Ureter (tissue), 1 donor: ENCODE data around the gene CR1. TPM values are rescaled to one million over a fixed set of nuclear protein-coding genes. Genes with fewer than 3 reads are reported as not detected.
"Not testable (repeated sequence)": the region's sequence is repeated elsewhere in the genome, so short reads cannot be mapped to it uniquely, and the experiment has no call there.

Source experiments
- DNase-seq: peaks from one replicate; pipeline ENCODE4 v3.0.0-alpha.2; 2020; ENCODE audit warnings: low spot score
- total RNA-seq: library from RNA; stranded (reverse); gene quantifications from one replicate; pipeline ENCODE4 v1.2.4, GENCODE V29; 2023
- donor health status: DM: yes; HTN: yes; CAD: no.

The CR1 gene
- total RNA-seq = 3.1 TPM

DNA sequence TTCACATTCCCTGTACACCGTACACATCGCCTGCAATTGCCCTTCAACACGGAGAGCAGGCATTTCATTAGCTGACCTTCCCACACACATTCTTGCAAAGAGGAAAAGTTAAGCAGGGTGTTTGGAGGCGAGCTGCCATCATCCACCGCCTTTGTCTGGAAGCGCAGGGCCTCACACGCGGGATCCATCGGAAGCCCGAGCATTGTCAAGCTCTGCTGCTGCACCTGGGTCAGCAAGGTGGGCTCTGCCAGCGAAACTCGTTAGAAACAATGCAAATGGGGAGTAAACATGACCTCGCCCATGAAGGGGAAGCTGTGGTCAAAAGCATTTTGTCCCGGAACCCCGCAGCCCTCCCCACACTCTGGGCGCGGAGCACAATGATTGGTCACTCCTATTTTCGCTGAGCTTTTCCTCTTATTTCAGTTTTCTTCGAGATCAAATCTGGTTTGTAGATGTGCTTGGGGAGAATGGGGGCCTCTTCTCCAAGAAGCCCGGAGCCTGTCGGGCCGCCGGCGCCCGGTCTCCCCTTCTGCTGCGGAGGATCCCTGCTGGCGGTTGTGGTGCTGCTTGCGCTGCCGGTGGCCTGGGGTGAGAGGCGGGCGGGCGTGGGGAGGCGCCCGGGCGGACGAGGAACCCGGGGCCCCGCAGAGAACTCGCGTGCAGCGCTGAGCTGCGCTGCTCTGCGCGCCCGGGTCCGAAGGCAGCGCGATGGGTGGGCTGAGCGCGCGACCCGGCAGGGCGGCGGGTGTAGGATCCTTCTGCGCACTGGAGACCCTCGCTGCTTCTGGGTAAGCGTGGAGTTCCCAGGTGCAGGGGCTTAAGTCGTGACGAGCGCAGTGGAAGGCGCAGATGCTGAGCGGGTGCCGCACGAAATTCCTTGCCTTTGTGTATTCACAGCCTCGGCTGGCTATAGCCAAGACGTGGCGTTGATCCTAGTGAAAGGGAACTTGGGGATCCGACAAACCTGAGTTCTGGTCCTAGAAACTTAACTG lies at the start of gene CR1:
Gene CR1 (plus strand): TSS at position 357 of the 992 bp plus-strand sequence. CDS start 111 bp downstream, at position 468.
- no peak for DNase-seq

DNA sequence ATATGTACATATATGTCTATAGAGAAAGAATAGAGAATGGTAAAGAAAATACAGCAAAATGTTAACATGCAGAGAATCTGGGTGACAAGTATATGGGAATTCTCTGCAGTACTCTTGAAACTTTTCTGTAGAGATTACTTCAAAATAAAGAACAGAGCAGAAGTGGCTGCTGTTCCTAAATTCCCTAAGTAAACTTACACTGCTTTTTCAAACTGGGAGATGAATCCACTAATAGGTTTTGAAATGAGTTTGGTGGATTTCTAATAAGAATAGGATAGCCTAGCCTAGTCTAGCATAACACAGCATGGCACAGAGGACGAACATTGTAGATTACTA lies 42.3 kb upstream of the CR1 start:
- DNase-seq = no peak

DNA sequence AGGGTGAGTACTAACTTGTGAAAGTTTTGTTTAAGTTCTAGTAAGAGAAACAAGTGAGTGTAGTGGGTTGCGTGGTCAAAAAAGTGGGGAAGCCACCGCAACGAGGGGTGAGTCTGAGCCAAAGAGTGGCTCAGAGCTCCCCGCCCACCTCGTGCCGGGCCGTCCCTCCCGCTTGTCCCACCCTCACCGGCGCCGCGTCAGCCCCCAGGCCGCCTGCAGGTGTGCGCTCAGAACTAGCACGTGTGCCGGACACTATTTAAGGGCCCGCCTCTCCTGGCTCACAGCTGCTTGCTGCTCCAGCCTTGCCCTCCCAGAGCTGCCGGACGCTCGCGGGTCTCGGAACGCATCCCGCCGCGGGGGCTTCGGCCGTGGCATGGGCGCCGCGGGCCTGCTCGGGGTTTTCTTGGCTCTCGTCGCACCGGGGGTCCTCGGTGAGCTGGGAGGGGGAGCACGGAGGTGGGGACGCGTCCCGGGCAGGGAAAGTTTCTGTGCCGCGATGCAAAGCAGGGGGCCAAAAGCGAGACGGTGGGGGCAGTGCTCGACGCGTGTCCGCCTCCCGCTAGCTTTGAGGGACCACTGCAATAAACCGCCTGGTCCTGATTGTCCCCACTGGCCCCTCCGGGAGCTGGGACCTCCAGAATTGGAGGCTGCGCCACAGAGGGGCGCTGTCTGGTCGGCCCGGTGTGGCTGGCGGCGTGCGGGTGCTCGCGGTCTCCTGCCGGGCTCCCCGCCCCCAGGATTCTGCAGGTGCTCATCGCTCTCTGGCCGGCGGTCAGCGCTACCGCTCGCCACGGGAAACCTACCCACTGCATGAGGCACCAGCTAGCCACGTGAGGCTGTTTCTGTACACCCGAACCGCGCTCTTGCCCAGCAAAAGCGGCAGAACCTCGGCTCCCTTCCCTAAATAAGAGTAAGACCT lies 41.7 kb upstream of the CR1 start, which contains the start of gene CR2:
Gene CR2 (plus strand): TSS at position 283 of the 919 bp plus-strand sequence. CDS start 91 bp downstream, at position 374.
- DNase-seq = peak; percentile 54

DNA sequence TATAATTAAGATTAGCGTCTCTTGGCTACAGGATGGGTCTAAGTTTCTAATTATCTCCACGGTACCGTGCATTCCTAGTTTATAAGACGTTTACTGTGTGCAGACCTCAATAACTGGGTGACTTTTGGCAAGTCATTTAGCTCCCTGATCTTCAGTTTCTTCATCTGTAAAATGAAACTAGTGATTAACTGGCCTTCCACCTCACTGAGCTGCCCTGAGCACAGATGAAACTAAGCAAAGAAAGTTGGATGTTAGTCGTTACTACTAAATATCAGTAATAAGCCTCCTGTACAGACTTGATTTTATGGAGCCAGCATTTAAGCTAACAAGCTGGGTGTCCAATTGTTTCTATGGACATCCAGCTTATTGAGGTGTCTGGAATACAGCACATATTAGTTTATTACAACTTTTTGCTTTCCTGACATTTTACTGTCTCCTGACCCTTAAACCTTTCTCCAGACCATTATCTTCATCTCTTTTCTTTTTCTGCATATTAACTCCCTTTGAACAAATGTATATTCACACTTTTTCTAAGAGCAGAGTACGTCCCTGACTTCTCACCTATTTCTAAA lies 40.7 kb upstream of the CR1 start:
- DNase-seq = no peak

DNA sequence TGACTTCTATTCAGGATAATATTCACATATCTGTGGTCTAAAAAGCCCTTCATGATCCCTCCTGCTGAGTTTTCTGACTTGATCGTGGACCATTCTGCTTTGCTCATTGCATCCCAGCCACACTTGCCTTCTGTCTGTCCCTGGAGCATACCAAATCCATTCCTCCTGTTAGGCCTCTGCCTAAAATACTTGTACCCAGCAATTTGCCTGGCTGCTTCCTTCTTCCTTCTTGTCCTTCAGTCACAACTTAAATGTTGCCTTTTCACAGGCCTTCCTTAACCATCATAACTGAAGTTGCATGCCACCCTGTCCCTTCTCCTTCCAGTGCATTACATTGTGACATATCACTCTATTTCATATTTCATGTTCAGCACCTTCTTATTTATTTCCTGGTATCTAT lies 37.5 kb upstream of the CR1 start:
- DNase-seq = no peak

DNA sequence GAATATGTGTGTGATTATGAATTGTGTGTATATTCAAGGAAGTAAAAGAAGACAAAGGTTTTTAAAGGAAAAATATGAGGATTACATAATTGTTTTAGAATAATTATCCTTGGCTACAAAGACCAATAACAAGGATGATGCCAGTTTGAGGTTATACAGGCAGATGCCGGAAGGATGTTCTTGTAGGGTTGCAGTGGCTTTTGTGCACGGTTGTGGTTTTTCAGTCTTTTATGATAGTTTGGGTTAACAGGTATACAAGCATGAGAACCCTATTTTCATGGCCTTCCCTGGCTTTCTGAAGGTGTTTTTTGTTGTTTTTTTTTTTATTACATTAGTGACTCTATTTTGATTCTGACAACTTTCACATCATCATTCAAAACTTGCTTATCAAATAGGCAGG lies 36.9 kb upstream of the CR1 start:
- DNase-seq = no peak

DNA sequence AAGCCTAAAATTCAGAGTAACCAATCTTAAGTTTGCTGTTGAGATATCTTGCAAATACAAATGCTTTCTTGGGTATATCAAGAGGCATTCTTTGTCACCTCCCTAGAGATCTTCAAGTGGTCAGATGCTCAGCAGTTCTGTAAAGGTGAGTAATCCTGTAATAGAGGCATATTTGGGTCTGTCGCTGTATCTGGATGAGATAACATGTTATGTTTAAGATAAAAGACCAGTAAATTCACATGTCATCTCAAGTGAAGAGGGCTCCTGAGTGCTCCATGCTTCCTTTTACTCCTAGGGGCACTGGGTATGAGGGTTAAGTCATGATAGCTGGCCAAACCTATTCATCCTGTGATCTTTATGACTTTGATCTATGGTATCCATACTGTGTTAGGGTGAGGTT lies 34.3 kb upstream of the CR1 start:
- no peak for DNase-seq

DNA sequence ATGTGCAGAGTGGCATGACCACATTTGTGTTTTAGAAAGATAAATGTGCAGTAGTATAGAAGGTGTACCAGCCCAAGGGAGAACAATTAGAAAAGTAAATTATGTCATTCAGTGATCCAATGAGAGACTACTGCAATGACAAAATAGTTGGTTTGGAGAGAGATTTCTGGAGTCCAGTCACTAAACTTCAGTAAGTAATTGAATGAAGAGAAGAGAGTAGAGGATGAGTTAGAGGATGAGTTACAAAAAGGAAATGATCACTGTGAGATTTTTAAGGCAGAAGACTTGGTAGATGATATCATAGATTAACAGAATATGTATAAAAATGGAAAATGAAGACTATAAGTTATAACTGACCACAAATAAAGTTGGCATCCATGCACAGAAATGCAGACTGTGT lies 33.4 kb upstream of the CR1 start:
- DNase-seq = no peak

DNA sequence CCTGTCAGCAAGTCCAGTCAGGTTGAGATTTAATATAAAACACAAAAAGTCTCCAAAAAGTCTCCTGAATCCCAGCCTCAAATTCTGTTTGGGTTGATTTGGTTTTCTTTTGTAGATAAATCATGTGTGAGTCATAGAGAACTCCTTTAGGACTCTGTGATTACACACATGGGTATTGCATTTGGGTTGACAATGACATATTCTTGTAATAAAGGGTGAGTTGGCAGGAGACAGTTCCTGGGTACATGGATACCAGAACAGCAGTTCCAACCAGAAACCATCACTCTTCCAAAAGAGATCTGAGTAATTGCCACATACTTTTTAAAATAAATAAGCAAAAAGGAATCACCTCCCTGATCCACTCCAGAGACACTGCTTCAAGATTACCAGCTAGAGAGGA lies 32.9 kb upstream of the CR1 start:
- DNase-seq = no peak

DNA sequence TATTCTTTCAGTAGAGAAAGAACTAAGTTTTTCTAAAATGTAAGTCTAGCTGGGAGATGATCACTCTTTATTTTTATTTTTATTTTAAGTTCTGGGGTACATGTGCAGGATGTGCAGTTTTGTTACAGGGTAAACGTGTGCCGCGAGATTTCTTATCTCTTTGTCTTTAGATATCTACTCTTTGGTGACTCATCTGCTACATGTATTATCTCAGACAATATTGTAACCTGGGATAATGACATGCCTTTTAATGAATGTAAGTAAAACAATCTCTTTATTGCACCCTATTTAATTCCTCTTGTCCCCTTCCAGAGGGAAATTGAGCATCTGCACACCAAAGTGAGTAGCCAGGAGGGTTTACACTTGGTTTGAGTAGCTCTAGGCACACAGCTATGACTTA lies 32.4 kb upstream of the CR1 start:
- DNase-seq = no peak

DNA sequence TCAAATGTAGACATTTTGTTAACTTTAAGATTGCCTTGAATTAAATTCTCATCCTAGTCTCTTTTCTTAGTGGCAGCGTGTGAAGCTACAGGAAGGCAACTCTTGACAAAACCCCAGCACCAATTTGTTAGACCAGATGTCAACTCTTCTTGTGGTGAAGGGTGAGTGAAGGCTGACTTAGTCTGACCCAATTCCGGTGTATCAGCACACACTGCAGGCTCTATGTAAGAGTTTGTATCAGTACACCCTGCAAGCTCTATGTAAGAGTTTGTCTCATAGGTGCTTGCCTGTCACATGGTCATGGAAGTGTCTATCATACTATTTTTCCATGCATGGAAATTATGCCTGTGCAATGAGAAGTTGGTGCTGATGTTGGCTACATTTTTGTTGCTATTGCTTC lies 25.0 kb upstream of the CR1 start:
- no peak for DNase-seq

DNA sequence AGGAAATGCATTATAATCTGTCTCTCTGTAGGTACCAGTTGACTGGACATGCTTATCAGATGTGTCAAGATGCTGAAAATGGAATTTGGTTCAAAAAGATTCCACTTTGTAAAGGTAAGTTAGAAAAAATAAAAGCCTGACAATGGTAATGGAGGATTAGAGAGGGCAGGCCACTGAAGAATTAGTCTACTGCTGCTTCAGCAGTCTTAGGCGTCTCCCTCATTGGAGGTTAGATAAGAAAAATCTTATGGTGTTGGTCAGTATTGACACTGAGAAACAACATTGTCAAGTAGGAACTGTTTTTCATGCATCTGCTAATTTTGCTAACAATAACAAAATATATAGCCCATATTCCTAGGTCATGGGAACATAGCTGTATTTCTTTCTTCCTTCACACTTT lies 21.7 kb upstream of the CR1 start:
- DNase-seq = no peak

DNA sequence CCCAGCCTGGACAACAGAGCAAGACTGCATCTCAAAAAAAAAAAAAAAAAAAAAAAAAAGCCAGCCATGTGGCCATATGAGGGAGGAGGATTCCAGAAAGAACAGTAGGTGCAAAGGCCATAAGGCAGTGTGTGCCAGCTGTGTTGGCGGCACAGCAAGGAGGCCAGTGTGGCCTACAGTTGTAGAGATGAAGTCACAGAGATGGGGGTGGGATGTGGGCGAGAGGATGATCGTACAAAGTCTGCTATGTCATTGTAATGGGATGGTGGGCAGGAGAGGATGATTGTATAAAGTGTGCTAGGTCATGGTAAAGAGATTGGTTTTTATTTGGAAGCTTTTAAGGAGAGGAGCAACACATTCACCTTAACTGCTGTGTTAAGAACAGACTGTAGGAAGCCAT lies 9.8 kb upstream of the CR1 start:
- no peak for DNase-seq

DNA sequence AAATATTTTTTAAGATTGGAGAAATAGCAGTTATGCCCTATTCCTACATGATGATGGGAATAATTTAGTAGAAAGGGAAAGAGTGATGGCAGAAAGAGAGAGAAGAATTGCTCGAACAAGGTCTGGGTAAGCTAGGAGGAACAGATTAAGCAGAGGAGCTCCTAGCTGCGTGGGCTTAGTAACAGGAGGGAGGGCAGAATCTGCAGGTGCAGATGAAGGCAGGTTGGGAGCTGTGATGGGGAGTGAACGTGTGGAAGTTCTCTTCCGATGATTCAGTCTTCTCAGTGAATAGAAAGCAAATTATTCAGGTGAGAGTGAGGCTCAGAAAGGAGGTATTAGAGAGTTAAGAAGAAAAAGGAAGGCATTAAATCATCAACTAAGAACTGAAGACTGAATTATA lies 8.3 kb upstream of the CR1 start:
- no peak for DNase-seq

DNA sequence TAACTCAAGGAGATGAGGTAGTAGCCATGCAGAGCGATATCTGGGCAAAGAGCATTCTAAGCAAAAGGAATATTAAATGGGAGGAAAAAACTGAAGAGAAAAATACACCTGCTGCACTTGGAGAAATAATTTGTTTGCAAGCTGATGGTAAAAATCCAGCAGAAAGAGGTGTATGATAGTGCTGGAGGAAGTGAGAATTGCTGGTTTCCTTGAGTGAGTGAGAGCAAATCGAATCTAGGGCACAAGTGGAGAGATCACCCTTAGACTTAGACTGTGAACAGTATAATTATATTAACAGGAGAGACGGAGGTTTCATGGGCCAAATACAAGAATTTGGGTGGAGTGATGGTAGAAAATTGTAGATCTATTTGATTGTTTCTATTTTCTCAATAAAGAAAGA lies 2.7 kb upstream of the CR1 start:
- no peak for DNase-seq

DNA sequence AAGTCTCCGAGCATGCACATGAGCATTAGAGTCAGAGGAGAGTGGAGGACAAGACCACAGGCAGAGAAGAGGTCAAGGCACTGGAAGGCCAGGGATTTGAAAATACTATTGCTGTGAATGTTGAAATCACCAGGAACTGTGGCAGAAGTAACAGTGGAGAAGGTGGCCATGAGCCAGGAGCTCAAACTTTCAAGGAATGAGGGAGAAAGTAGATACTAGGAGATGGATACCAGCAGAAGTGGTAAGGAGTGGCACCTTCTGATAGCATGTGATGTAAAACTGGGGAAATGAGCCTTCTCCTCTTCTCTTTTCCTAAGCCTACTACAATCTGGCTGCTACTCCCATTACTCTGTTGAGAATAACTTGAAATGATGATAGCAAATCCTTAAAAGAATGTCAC lies 1.8 kb upstream of the CR1 start:
- DNase-seq = no peak

DNA sequence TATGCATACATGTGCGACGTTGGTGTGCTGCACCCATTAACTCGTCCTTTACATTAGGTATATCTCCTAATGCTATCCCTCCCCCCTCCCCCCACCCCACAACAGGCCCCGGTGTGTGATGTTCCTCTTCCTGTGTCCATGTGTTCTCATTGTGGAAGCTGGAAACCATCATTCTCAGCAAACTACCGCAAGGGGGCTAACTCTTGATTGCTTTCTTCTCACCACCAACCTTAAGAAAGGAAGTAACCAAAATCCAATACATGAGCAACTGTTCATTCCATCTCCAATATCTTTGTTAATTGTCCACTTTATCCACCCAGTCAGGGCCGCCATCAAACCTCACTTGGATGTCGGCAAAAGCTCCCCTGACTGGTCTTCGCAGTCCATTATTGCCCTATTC lies 676 bp upstream of the CR1 start:
- not testable (repeated sequence) for DNase-seq

DNA sequence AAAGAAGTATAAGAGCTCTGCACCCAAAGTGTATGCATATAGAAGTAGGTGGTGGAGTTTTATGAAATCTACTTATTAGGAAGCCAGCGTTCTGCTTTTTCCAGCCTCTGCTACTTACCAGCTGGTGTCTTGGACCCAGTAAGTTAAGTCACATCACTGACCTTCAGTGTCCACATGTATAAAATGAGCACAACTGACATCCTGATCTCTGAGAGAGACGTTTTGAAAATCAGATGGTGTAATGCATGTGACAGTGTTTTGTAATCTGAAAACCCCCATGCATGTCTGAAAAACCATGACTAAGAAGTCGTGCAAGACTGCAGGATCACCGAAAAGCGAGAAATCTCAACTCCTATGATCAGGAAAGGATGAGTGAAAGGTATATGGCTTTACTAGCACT lies 2.0 kb downstream of the CR1 start:
- no peak for DNase-seq

DNA sequence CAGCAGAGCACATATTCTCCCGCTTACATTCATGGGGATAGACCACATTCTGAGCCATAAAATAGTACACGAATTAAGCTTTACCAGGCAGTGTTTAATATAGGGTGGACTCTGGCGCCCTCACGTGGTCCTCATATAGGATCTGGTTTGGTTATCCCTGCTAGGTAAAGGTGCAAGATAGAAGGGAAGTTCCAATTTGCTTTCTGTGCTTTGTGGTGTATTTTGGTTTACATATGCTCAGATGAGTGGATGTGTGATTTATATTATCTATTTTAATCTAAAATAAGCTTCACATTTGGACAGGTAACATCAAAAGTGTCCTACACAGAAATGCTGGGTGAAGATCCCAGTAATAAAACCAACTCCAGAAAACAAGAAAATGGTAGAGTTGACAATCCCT lies 3.6 kb downstream of the CR1 start:
- peak; percentile 59 for DNase-seq

DNA sequence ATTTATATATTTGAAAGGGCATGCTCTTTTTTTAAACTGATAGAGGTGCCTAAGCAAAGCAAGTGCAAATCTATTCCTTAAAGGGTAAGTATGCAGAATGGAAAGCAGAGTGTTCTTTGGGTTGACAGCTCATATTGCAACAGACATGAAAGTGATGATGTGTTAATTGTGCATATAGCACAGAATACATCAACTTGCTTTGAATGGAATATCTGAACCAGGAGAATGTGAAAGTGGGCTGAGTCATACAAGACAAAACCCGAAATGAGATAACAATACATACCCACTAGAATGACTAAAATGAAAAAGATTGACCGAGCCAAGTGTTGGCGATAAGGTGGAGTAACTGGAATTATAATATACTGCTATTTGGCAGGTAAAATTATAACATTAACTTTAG lies 4.3 kb downstream of the CR1 start:
- no peak for DNase-seq

DNA sequence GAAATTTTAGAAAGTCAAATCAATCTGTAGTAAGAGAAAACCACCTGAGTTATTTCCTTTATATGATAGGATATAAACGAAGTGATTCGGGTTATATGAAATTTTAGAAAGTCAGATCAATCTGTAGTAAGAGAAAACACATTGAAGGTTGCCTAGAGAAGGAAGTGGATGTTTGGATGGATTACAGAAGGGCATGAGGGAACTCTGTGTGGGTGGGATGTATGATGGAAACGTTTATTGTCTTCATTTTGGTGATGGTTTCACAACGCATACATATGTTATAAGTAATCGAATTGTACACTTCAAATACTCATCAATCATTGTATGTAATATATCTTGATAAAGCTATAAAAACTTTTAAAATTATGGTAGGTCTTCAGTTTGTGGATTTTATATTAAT lies 5.1 kb downstream of the CR1 start:
- no peak for DNase-seq

DNA sequence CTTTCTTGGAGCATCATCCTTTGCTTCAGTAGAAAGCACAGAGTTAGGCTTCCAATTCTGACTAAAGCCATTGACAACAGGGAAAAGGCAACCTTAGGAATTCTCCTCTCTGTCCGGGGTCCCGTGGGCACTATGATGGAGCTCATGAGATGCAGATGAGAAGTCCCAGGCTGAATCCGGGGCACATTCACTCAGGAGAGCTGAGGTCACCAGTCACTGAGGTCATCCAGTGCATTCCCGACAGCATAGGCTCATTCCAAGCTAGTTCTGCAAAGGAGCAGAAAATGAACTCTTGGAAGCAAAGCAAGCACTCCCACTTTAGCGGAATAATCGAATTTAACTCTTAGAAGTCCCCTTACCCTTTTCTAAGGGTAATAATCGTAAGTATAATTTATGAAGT lies 6.8 kb downstream of the CR1 start:
- no peak for DNase-seq
